Type B pancreatic cell (in vitro differentiated cells): ENCODE measurements around the gene ARHGAP44. TPM values are rescaled to one million over a fixed set of nuclear protein-coding genes. Genes with fewer than 3 reads are reported as not detected.

Experiments used
- DNase-seq: peaks from one replicate; pipeline ENCODE4 v3.0.0; 2021; ENCODE audit warnings: mixed read lengths; ENCODE audit not compliant: unreplicated experiment; ENCODE audit errors: extremely low spot score
- H3K27ac Mint-ChIP-seq: 2 replicates; pipeline ENCODE4 v1.8.0; 2021; ENCODE audit warnings: mild to moderate bottlenecking, mixed read lengths
- H3K27me3 Mint-ChIP-seq: 2 replicates; pipeline ENCODE4 v1.8.0; 2021; ENCODE audit warnings: mixed read lengths
- H3K36me3 Mint-ChIP-seq: 2 replicates; pipeline ENCODE4 v1.8.0; 2021; ENCODE audit warnings: mixed read lengths
- H3K4me1 Mint-ChIP-seq: one replicate; pipeline ENCODE4 v1.8.0; 2021; ENCODE audit warnings: mixed read lengths; ENCODE audit not compliant: unreplicated experiment
- H3K4me3 Mint-ChIP-seq: 2 replicates; pipeline ENCODE4 v1.8.0; 2021; ENCODE audit warnings: mild to moderate bottlenecking, mixed read lengths
- H3K9me3 Mint-ChIP-seq: 2 replicates; pipeline ENCODE4 v1.8.0; 2021; ENCODE audit warnings: mixed read lengths
- total RNA-seq: library from RNA; stranded (reverse); gene quantifications from 2 replicates; pipeline ENCODE4 v1.2.1, GENCODE V29; 2021; ENCODE audit warnings: low replicate concordance
- TF ChIP-seq, protein P1 (sequence below): fragments of 200-600 bp; sonication (generic); conservative IDR thresholded peaks from 2 replicates; pipeline ENCODE4 v1.5.0; 2021; ENCODE audit warnings: antibody characterized with exemption, mild to moderate bottlenecking

ARHGAP44 gene
- total RNA-seq, 1 donor from 2014 or later = 10.9 TPM

DNA sequence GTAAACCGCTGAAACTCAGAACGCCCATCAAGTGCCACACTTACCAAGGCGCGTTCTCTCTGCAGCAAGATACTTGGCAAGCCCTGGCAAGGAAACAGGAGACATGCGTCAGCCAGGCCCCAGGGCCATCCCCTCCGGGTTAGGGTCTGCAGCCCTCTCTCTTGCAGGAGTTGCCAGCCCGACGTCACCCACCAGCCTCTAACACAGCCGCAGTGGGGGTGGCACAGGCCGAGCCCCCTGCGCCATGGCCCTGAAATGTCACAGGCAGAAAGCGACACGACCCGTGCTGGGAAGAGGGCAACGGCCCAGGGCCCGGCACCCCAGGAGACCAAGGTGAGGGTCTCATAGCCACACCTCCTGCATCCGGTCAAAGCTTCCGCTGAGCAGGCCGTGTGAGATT, 206.6 kb downstream of the ARHGAP44 start:
- TF ChIP-seq, protein P1, sequence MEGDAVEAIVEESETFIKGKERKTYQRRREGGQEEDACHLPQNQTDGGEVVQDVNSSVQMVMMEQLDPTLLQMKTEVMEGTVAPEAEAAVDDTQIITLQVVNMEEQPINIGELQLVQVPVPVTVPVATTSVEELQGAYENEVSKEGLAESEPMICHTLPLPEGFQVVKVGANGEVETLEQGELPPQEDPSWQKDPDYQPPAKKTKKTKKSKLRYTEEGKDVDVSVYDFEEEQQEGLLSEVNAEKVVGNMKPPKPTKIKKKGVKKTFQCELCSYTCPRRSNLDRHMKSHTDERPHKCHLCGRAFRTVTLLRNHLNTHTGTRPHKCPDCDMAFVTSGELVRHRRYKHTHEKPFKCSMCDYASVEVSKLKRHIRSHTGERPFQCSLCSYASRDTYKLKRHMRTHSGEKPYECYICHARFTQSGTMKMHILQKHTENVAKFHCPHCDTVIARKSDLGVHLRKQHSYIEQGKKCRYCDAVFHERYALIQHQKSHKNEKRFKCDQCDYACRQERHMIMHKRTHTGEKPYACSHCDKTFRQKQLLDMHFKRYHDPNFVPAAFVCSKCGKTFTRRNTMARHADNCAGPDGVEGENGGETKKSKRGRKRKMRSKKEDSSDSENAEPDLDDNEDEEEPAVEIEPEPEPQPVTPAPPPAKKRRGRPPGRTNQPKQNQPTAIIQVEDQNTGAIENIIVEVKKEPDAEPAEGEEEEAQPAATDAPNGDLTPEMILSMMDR = no peak
- Mint-ChIP-seq H3K4me3 (no peak overlapping the region), H3K27ac (no peak overlapping the region), H3K27me3 (no peaks in the 10 kb centered on the region), H3K36me3 (peaks cover 25% of the 10 kb centered on the region), H3K9me3 (no peaks in the 10 kb centered on the region), H3K4me1 (no peaks in the 10 kb centered on the region)
- DNase-seq = no peak

DNA sequence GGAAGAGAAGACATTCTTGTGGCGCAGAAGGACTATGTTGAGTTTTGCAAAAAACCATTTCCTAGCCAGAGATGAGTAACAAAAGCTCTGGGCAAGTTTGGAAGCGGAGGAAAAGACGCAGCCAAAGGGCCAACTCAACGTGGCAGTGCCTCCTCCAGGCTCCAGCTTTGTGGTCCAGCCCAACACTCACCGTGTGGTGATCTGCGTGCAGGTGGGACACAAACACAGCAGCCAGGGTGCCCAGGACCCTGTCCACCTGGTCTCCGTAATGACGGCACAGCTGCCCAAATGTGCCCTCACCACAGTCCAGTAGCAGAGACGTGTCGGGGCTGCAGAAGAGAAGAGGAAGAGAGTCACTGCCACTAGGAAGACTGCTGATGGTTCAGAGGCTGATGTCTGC, 207.1 kb downstream of the ARHGAP44 start:
- no peak for DNase-seq
- no peaks in the 10 kb centered on the region for H3K27me3 Mint-ChIP-seq
- no peak overlapping the region for H3K27ac Mint-ChIP-seq
- TF ChIP-seq, protein P1 = no peak
- H3K4me3 Mint-ChIP-seq = no peak overlapping the region
- peaks cover 24% of the 10 kb centered on the region for H3K36me3 Mint-ChIP-seq
- no peaks in the 10 kb centered on the region for H3K9me3 Mint-ChIP-seq
- H3K4me1 Mint-ChIP-seq = no peaks in the 10 kb centered on the region

GRCh38 chr17:12996941-12997340, 207.6 kb downstream of the ARHGAP44 start:
- Mint-ChIP-seq H3K9me3 (no peaks in the 10 kb centered on the region), H3K27me3 (no peaks in the 10 kb centered on the region), H3K27ac (no peak overlapping the region), H3K36me3 (peaks cover 18% of the 10 kb centered on the region), H3K4me3 (no peak overlapping the region), H3K4me1 (no peaks in the 10 kb centered on the region)
- no peak for DNase-seq
- TF ChIP-seq, protein P1 = no peak

- TF ChIP-seq, protein P1 = no peak
- Mint-ChIP-seq H3K4me3 (no peak overlapping the region), H3K36me3 (peaks cover 16% of the 10 kb centered on the region), H3K9me3 (no peaks in the 10 kb centered on the region), H3K27me3 (no peaks in the 10 kb centered on the region), H3K27ac (no peak overlapping the region), H3K4me1 (no peaks in the 10 kb centered on the region)
- no peak for DNase-seq
Observed at GRCh38 chr17:12998461-12998860, 209.2 kb downstream of the ARHGAP44 start.

- TF ChIP-seq, protein P1 = no peak
- Mint-ChIP-seq H3K36me3 (peaks cover 16% of the 10 kb centered on the region), H3K27ac (no peak overlapping the region), H3K9me3 (no peaks in the 10 kb centered on the region), H3K4me1 (no peaks in the 10 kb centered on the region), H3K4me3 (no peak overlapping the region), H3K27me3 (no peaks in the 10 kb centered on the region)
- no peak for DNase-seq
Observed at GRCh38 chr17:12998874-12999273, 209.6 kb downstream of the ARHGAP44 start.

DNA sequence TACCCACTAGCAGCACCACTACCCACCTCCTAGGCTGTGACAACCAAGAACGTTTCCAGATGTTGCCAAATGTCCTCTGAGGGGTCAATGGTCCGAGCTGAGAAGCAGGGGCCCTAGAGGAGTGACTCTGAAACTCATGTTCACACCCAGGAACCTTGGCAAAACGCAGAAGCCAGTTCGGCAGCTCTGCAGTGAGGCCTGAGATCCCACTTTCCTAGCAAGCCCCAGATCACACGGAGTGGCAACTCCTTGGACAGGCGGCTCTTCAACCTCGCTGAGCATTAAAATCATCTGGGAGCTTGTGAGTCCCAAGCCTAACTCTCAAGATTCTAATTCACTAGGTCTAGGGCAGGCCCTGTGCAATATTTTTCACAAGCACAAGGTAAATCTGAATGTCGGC, 211.3 kb downstream of the ARHGAP44 start:
- DNase-seq = no peak
- Mint-ChIP-seq H3K27ac (no peak overlapping the region), H3K36me3 (peaks cover 11% of the 10 kb centered on the region), H3K4me3 (no peak overlapping the region), H3K9me3 (no peaks in the 10 kb centered on the region), H3K27me3 (no peaks in the 10 kb centered on the region), H3K4me1 (no peaks in the 10 kb centered on the region)
- TF ChIP-seq, protein P1 = no peak
